Eye (tissue), 1 donor: ENCODE data around the gene OR6Y1.

ENCODE experiments used
- DNase-seq: peaks from one replicate; pipeline ENCODE4 v3.0.0-alpha.2; 2015

Gene OR6Y1

DNA sequence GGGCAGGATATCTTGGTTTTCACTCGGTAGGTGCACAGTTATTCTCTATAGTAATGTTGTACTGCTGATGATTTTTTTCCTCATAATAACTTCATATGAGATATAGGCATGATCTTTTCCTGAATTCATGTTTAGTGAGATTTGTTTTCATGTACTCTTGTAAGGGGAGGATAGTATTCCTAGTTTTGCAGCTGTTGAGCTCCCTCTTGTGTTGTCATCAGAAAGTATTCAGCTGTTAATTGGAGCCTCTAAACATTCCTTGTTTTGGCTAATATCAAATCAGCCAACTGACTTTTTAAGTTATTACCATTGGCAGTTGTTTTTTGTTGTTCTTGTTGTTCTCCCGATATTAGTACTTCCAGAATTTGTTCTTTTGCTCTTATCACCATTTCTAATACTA is 57.8 kb downstream of the OR6Y1 start:
- peak; percentile 14 for DNase-seq

GRCh38 chr1:158494796-158495195 is 59.4 kb downstream of the OR6Y1 start:
- DNase-seq, result no peak
